ENCODE data around the gene OTULINL. TPM values are rescaled to one million over a fixed set of nuclear protein-coding genes. Genes with fewer than 3 reads are reported as not detected.

Gene OTULINL
- total RNA-seq, 1 donor from 2014 or later: 10.6 TPM

DNA sequence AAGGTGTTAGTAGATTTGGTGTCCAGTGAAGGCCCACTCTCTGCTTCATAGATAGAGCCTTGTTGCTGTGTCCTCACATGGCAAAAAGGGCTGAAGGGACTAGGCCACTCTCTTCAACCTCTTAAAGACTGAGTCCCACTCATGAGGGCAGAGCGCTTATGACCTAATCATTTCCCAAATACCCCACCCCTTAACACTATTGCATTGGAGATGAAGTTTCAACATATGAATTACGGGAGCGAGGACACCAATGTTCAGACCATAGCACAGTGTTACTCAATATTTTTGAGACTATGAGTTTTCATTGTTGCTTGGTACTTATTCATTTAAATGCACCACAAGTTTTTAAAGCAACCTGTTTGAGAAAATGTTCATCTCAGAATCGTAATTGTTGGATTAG lies 8.8 kb upstream of the OTULINL start:
- Histone ChIP-seq H2AFZ (replicated peaks) (no peak overlapping the region), H4K20me1 (ENCODE audit: low read depth) (no peaks in the 10 kb centered on the region), H3K27ac (no peak overlapping the region), H3K4me2 (no peak overlapping the region), H3K4me1 (no peaks in the 10 kb centered on the region), H3F3A (ENCODE audit: low read depth) (no peaks in the 10 kb centered on the region), H3K9me3 (ENCODE audit: low read depth) (no peaks in the 10 kb centered on the region), H3K9ac (no peak overlapping the region), H3K79me2 (ENCODE audit: low read depth) (no peaks in the 10 kb centered on the region), H3K4me3 (no peak overlapping the region), H3K27me3 (no peaks in the 10 kb centered on the region), H3K36me3 (no peaks in the 10 kb centered on the region)
- TF ChIP-seq EZH2phosphoT487 (IDR thresholded peaks at IDR 0.05): no peak
- TF ChIP-seq EZH2 (IDR thresholded peaks at IDR 0.05): no peak
- TF ChIP-seq, protein P1, sequence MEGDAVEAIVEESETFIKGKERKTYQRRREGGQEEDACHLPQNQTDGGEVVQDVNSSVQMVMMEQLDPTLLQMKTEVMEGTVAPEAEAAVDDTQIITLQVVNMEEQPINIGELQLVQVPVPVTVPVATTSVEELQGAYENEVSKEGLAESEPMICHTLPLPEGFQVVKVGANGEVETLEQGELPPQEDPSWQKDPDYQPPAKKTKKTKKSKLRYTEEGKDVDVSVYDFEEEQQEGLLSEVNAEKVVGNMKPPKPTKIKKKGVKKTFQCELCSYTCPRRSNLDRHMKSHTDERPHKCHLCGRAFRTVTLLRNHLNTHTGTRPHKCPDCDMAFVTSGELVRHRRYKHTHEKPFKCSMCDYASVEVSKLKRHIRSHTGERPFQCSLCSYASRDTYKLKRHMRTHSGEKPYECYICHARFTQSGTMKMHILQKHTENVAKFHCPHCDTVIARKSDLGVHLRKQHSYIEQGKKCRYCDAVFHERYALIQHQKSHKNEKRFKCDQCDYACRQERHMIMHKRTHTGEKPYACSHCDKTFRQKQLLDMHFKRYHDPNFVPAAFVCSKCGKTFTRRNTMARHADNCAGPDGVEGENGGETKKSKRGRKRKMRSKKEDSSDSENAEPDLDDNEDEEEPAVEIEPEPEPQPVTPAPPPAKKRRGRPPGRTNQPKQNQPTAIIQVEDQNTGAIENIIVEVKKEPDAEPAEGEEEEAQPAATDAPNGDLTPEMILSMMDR (IDR thresholded peaks at IDR 0.05): no peak
- peaks cover under 1% of the 10 kb centered on the region for H3K9me3 Mint-ChIP-seq
- H3K4me1 Mint-ChIP-seq: no peaks in the 10 kb centered on the region
- no peak overlapping the region for H3K27ac Mint-ChIP-seq
- H3K4me3 Mint-ChIP-seq: no peak overlapping the region
- H3K27me3 Mint-ChIP-seq (ENCODE audit: insufficient read depth, low read depth): peaks cover under 1% of the 10 kb centered on the region
- no peaks in the 10 kb centered on the region for H3K36me3 Mint-ChIP-seq
- DNase-seq (ENCODE audit: low spot score): no peak

DNA sequence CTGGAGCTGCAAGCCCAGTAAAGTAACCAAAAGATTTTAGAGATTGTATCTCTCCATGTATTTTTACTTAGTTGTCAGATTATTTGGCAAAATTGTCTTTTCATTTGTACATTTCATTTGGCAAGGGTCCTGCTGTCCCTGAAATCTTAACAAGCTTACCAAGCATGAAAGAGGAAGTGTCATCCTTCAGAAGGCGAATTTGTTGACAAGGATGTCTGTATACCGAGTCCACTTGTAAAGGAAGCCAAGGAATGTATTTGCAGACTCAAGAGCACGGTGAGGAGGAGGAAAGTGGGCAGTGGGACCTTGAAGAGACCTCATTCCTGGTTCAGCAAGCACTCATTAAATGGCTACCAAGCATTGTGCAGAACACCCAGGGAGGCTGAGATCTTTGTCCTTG lies 7.5 kb upstream of the OTULINL start:
- no peak overlapping the region for H3K9ac ChIP-seq
- H3K36me3 ChIP-seq: no peaks in the 10 kb centered on the region
- H3K9me3 Mint-ChIP-seq: peaks cover 3% of the 10 kb centered on the region
- H3K27me3 ChIP-seq: peaks cover 5% of the 10 kb centered on the region
- no peaks in the 10 kb centered on the region for H4K20me1 ChIP-seq (ENCODE audit: low read depth)
- no peaks in the 10 kb centered on the region for H3K4me1 ChIP-seq
- H3K27ac Mint-ChIP-seq: no peak overlapping the region
- H3F3A ChIP-seq (ENCODE audit: low read depth): no peaks in the 10 kb centered on the region
- TF ChIP-seq EZH2phosphoT487 (IDR thresholded peaks at IDR 0.05) (no peak), EZH2 (IDR thresholded peaks at IDR 0.05) (no peak)
- TF ChIP-seq, protein P1 (IDR thresholded peaks at IDR 0.05): no peak
- H3K4me3 Mint-ChIP-seq: no peak overlapping the region
- no peaks in the 10 kb centered on the region for H3K79me2 ChIP-seq (ENCODE audit: low read depth)
- H3K4me1 Mint-ChIP-seq: no peaks in the 10 kb centered on the region
- H3K27ac ChIP-seq: no peak overlapping the region
- no peak overlapping the region for H2AFZ ChIP-seq (replicated peaks)
- no peaks in the 10 kb centered on the region for H3K36me3 Mint-ChIP-seq
- H3K4me3 ChIP-seq: no peak overlapping the region
- H3K27me3 Mint-ChIP-seq (ENCODE audit: insufficient read depth, low read depth): peaks cover 5% of the 10 kb centered on the region
- H3K4me2 ChIP-seq: no peak overlapping the region
- no peaks in the 10 kb centered on the region for H3K9me3 ChIP-seq (ENCODE audit: low read depth)
- no peak for DNase-seq (ENCODE audit: low spot score)

- H3F3A ChIP-seq (ENCODE audit: low read depth): no peaks in the 10 kb centered on the region
- Mint-ChIP-seq H3K9me3 (peaks cover 3% of the 10 kb centered on the region), H3K27ac (no peak overlapping the region), H3K4me3 (no peak overlapping the region), H3K4me1 (no peaks in the 10 kb centered on the region), H3K27me3 (ENCODE audit: insufficient read depth, low read depth) (peaks cover 8% of the 10 kb centered on the region), H3K36me3 (no peaks in the 10 kb centered on the region)
- no peak for TF ChIP-seq EZH2 (IDR thresholded peaks at IDR 0.05)
- TF ChIP-seq, protein P1 (IDR thresholded peaks at IDR 0.05): no peak
- no peaks in the 10 kb centered on the region for H3K36me3 ChIP-seq
- H3K27ac ChIP-seq: no peak overlapping the region
- no peak overlapping the region for H3K4me2 ChIP-seq
- peaks cover 14% of the 10 kb centered on the region for H3K27me3 ChIP-seq
- H2AFZ ChIP-seq (replicated peaks): no peak overlapping the region
- no peak for DNase-seq (ENCODE audit: low spot score)
- H4K20me1 ChIP-seq (ENCODE audit: low read depth): no peaks in the 10 kb centered on the region
- no peaks in the 10 kb centered on the region for H3K4me1 ChIP-seq
- no peaks in the 10 kb centered on the region for H3K9me3 ChIP-seq (ENCODE audit: low read depth)
- H3K79me2 ChIP-seq (ENCODE audit: low read depth): no peaks in the 10 kb centered on the region
- no peak overlapping the region for H3K9ac ChIP-seq
- H3K4me3 ChIP-seq: no peak overlapping the region
Observed at GRCh38 chr5:14574891-14575508, 6.6 kb upstream of the OTULINL start.
